Ishikawa (cell line): ENCODE results near the gene FOXN4.

ENCODE experiments used
- CEBPB ChIP-seq: IDR thresholded peaks from 2 replicates; pipeline ENCODE4 v1.6.1; 2012
- EP300 ChIP-seq: IDR thresholded peaks from 2 replicates; pipeline ENCODE4 v1.6.1; 2012; ENCODE audit warnings: borderline replicate concordance
- MAX ChIP-seq: IDR thresholded peaks from 2 replicates; pipeline ENCODE4 v1.6.1; 2012
- NFIC ChIP-seq: IDR thresholded peaks from 2 replicates; pipeline ENCODE4 v1.6.1; 2012
- RAD21 ChIP-seq: IDR thresholded peaks from 2 replicates; pipeline ENCODE4 v1.6.1; 2012; ENCODE audit warnings: low read depth
- REST ChIP-seq: IDR thresholded peaks from 2 replicates; pipeline ENCODE4 v1.6.1; 2012; ENCODE audit warnings: low read depth, mild to moderate bottlenecking
- TAF1 ChIP-seq: IDR thresholded peaks from 2 replicates; pipeline ENCODE4 v1.6.1; 2012; ENCODE audit warnings: low read depth, mild to moderate bottlenecking
- TCF12 ChIP-seq: IDR thresholded peaks from 2 replicates; pipeline ENCODE4 v1.6.1; 2012; ENCODE audit warnings: low read depth
- TEAD4 ChIP-seq: IDR thresholded peaks from 2 replicates; pipeline ENCODE4 v1.6.1; 2012
- USF1 ChIP-seq: IDR thresholded peaks from 2 replicates; pipeline ENCODE4 v1.6.1; 2012
- YY1 ChIP-seq: IDR thresholded peaks from 2 replicates; pipeline ENCODE4 v1.6.1; 2012; ENCODE audit warnings: low read depth
- ZBTB7A ChIP-seq: IDR thresholded peaks from 2 replicates; pipeline ENCODE4 v1.6.1; 2012; ENCODE audit warnings: low read depth

- TF ChIP-seq TAF1 (no peak), CEBPB (no peak), TCF12 (no peak), MAX (no peak), ZBTB7A (no peak), EP300 (no peak), REST (no peak), USF1 (no peak), TEAD4 (no peak), YY1 (no peak), NFIC (no peak), RAD21 (no peak)
Measured at GRCh38 chr12:109347589-109347988, 38.5 kb upstream of the FOXN4 start, which contains the start of gene MYO1H.
